SHP77 (cell line): ENCODE measurements around the gene C2orf72.
"Not testable (repeated sequence)": the region's sequence is repeated elsewhere in the genome, so short reads cannot be mapped to it uniquely, and the experiment has no call there.

ENCODE experiments used
- DNase-seq, 2 experiments: peaks; one replicate each; lab custom pipeline; 2025; lab: John Stamatoyannopoulos, UW

C2orf72 gene

DNA sequence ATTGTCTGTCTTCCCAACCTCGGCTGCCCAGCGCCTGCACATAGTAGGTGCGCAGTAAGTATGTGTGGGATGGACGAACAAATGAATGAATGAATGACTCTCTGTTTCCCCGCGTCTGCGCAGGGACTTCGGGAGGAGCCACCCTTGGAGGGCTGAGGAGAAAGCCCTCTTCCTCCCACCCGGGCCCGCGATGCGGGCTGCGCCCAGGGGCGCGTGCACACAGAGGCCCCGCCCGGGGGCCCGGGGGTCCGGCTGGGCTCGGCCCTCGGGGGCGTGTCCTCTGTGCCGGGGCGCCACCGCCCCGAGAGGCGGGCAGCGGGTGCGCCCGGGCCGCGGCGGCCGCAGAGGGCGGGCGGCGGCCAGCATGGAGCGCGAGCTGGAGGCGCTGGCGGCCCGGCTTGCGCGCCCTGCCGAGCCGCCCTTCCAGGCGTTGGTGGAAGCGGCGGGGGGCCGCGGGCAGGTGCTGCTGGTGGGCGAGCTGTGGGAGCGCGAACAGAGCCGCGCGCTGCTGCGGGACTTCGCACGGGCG lies at the start of gene C2orf72:
Gene C2orf72, plus strand, starts transcription at position 322 of the 529 bp plus-strand sequence. Its CDS starts 43 bp downstream, at position 365.
- DNase-seq = no peak

DNA sequence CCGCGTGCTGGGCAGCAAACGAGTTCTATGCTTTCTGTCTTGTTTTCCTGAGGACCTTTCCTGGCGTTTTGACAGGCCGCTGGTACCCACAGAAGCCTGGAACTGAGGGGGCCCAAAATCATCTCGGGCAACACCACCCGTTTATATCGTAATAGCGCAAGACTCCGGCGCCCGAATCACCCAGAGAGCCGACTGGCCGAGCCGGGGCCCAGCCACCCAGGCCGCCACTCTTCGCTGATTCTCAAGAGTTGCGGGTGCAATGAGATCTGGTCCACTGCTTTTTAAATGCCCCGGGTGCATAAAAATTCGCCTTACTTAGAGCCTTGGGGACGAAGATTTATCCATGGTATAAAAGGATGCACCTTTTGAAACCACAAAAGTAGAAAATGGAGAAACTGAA lies 47.6 kb upstream of the C2orf72 start:
- DNase-seq = no peak

DNA sequence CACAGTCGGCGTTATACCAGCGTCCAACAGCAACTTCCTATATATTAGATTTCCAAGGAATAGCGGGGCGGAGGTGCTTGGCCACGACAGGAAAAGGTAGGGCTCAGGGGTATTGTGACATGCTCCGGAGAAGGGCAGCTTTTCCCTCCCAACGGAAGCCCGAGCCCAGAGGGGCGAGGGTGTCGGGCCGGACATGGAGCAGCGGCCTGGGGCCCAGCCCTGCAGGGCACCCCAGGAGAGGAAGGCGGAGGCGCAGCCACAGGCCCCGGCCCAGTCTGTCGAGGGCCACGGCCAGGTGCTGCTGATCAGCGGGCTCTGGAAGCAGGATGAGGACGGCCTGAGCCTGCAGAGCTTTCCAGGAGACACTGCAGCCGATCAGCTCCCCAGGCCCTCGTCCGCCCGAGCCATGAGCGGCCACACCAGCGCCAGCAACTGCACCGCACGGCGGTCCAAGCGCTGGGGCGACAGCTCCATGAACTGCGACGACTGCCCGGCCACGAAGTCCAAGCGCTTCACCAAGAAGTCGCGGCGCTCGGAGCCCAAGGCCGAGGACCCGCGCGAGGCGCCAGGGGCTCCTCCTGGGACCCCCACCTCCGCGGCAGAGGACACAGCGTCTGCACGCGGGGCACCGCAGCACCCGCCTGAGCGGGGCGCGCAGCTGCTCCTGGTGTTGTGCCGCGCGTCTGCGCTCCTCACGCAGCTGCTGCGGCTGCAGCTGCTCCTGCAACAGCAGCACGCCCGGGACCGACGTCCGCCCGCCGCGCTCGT lies 47.0 kb upstream of the C2orf72 start:
- no peak for DNase-seq

DNA sequence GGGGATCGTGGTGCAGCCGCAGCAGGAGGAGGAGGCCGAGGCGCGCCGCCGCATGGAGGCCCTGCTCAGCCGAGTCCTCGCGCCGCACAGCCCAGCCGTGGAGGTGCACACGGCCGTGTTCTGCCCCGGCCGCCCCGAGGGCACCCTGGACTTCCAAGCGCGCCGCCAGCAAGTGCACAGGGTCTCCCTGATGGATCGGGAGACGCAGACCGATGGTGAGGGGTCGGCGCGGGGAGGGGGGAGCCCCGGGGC lies 46.5 kb upstream of the C2orf72 start:
- DNase-seq = no peak

DNA sequence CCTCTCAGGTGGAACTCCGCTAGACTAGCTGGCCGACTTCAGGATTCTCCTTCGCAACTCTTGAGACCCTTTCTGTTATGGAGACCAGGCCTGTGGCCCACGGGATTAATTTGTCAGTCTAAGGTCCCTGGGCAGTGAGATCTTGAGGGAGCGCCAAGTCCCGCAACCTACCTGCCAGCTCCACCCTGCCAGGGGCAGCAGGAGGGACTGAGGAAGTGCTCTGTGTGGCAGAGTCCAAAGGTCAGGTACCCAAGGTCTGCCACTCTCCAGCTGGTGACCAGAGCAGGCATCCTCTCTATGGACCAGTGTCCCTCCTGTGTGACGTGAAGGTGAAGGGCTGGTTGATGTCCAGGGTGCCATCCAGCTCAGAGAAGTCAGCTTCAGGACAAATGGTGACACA lies 45.7 kb upstream of the C2orf72 start:
- no peak for DNase-seq

DNA sequence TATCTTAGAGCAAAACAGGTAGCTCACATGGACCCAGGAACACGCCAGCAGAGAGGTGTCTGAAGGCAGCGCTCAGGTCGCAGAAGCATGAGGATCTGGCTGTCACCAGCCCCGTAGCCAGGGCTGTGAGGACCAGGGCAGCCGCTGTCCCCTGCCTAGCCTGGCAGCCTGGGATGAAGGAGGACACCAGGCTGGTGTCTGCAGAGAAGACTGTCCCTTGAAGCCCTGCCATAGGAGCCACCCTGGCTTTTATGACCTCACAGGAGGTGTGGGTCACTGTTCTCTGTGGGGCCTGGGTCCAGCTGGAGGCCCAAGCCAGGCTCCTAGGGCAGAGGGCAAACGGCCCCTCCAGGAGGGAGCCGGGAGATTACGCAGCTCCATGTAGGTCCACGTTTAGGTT lies 41.5 kb upstream of the C2orf72 start, which contains the start of gene SPATA3:
Gene SPATA3, plus strand, starts transcription at position 301 of the 400 bp plus-strand sequence. CDS start 113 bp downstream, outside the sequence.
- DNase-seq = no peak

DNA sequence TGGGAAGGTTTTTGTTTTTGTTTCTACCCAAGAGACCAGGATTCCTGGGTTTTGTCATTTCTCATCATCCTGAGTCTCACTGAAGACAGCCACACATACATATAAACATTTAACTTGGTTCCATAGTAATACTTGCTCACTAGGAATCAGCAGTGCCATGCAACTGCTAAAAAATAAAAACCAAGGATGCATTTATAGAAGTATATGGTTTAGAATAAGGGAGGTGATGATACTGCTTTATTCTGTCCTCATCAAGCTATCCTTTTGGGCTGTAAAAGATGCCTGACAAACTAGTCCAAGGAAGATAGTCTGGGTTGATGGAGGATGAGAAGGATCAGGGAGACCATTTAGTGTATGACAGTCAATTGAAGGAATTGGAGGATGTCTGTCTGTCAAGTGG lies 40.7 kb upstream of the C2orf72 start:
- no peak for DNase-seq

DNA sequence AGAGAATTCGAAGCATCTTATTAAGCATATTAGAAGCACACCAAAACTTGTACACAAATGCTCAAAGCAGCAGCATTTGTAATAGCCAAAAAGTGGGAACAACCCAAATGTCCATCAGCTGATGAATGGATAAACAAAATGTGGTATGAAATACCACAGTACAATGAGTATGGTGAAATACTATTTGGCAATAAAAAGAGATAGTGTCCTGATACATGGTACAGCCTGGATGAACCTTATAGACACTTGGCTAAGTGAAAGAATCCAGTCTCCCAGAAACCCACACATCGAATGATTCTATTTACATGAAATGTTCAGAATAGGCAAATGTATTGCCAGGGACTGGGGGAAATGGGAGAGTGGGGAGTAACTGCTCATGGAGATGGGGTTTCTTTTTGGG lies 38.4 kb upstream of the C2orf72 start:
- DNase-seq = no peak

DNA sequence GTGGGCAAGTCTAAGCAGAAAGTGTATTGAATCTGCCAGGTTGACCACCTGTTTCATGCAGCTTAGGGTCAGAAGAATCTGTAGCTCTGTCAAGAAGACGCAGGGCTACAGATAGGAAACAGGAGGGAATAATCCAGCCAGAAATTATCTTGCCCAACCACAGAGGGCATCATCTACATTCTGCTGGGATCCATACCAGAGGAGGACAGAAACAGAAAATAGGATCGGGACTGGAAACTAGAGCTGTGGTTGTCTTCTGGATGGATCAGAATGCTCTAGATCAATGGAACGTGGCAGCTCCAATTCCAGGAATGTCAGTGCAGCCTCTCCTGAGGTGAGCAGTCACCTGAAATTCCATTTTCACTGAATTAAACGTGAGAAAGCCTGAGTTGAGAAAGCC lies 37.8 kb upstream of the C2orf72 start:
- no peak for DNase-seq

DNA sequence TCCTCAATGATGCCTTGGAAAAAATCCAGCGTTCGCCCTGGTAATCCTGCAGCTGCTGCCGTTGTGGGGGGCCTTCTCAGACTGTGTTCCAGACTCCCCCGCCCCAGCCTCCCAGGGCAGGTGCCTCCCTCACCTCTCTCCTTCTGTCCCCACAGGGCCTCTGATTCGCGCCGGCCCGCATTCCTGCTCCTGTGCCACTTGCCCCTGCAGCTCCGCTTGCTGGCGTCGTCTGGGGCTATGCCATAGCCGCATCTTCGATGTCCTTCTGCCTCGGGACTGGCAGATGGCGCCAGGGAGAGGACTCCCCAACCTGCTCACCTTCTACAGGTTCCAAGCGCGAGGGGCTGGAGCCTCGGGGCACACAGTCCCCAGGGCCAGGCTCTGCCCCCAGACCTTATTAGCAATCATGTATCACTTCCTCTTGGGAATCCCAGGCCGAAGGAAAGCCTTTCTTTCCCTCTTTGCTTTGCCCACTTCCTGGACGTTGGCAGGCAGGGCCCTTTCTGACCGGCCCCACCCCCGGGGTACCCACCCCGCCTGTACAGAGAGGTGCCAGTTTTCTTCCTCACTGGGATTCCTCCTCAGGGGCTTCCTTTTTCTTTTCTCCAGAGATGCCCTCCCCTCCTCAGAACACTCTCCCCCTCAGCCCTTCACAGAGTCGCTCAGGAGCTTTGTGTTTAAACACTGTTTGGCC lies 37.0 kb upstream of the C2orf72 start:
- DNase-seq = no peak

DNA sequence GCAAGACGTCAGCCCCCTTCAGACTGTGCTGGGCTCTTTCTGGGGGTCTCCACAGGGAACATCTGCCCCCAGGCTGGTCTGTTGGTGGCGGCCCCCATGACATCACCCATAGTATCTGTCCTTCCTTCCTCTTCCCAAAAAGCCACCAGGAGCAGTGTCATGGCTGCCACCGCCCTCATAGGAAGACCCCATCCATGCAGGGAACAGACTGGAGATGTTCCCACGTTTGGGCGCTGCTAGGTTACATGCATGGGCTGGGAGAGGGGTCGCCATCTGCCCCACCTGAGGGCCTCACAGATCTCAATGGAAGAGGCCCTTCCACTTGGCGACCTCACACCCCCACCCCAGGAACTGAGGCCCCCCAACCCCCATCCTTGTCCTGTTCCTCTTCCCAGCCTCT lies 36.3 kb upstream of the C2orf72 start:
- DNase-seq = no peak

DNA sequence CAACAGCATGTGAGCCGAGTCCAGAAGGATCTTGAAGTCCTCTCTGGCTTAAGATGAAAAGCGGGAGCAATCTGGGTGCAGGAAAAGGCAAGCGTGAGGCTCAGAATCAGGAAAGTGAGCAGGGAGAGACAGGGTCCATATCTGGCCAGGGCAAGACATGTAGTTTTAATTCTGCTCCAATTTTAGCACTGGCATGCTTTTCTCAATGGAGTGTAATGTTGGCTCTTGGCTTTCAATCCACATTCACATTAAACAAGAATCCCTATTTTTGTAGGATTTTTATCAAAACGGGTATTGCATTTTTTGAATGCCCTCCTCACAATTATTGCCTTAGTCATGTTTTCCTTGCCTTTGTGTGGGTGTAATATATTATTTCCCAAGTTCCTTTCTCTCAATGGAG lies 35.4 kb upstream of the C2orf72 start:
- DNase-seq = no peak

DNA sequence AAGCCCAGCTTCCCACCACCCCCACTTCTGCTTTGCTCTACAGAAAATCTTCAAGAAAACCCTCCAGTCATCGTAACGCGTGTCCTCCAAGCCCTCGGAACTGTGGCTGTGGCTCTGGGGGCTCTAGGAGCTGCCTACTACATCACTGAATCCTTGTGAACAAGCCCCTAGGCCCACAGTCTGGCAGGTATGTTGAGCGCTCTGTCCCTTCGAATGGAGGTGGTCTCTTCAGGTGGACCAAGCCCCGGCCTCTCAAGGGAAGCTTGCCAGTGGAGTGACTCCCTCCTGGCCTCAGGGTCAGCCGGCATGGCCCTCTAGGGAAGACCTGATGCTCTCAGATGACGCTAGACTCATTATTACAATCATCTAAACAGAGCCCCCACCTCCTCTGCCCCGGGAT lies 34.7 kb upstream of the C2orf72 start:
- no peak for DNase-seq

DNA sequence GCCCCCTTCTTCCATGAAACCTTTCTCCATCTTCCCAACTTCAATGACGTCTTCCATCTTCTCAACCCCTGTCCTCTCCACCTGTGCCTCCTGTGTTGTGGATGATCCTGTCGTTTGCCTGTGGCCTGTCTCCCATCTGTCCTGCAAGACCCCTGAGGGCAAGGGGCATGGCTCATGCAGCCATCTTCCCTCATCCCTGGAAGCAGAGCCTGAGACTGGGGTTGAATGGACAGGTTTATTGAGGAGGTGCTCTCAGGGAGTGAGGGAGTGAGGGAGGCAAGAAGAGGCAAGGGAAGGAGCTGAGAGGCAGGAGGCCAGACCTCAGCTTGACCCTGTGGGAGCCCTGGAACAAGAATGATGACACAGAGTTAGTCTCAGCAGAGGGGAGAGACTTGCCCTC lies 34.1 kb upstream of the C2orf72 start:
- DNase-seq = no peak

DNA sequence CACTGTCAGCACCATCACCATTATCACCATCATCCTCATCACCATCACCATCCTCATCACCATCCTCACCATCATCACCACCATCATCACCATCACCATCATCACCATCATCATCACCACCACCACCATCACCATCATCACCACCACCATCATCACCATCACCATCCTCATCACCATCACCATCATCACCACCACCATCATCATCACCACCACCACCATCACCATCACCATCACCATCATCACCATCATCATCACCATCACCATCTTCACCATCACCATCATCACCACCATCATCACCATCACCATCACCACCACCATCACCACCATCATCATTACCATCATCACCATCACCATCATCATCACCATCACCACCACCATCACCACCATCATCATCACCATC lies 32.4 kb upstream of the C2orf72 start:
- DNase-seq = not testable (repeated sequence)

DNA sequence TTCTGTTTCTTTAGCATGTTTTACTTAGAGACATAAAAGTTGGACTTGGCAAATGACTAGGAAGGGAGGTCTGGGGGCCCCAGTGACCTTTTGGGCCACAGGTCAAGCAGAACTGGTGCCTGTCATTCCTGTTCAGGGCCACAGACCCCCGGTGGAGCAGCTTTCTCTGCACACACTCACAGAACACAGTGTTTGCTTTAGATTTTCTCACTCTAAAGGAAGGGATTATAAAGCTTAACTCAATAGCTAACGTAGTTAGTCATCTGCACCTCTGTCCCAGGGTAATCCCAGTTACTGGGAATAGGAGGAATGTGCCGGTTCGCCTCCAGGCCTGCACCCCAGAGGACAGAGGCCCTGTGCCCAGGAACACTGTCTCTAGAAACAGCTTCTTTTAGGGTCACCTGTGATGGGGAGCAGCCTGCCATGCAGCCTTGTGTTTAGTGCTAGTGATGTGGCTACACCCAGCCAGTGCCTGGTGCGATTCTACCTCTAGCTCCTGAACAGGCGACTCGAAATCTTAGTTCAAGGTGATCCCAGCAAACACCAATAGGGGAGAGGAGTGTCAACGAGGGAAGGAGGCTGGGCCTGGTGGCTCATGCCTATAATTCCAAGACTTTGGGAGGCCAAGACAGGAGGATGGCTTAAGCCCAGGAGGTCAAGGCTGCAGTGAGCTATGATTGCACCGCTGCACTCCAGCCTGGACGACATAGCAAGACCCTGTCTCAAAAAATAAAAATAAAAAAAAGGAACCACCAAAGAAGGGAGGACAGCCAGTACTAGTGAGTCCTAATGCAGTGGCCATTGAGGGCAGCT lies 29.8 kb upstream of the C2orf72 start:
- no peak for DNase-seq

DNA sequence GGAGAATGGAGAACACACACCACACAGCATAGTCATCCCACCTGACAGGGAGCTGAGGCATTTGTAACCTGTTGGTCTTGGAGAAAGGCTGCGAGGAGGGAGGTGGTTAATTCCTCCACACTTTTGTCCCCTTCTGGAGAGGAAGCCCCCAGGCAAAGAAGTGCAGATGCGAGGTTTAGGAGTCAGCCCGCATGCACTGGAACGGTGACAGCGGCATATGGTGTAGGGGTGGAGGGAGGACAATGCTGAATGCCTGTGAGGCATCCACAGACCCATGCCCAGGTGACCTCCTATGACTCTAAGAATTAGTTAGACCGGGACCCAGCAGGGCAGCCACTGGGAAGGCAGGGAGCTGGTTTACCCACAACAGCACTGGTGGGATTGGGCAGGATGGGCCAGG lies 29.2 kb upstream of the C2orf72 start:
- no peak for DNase-seq

DNA sequence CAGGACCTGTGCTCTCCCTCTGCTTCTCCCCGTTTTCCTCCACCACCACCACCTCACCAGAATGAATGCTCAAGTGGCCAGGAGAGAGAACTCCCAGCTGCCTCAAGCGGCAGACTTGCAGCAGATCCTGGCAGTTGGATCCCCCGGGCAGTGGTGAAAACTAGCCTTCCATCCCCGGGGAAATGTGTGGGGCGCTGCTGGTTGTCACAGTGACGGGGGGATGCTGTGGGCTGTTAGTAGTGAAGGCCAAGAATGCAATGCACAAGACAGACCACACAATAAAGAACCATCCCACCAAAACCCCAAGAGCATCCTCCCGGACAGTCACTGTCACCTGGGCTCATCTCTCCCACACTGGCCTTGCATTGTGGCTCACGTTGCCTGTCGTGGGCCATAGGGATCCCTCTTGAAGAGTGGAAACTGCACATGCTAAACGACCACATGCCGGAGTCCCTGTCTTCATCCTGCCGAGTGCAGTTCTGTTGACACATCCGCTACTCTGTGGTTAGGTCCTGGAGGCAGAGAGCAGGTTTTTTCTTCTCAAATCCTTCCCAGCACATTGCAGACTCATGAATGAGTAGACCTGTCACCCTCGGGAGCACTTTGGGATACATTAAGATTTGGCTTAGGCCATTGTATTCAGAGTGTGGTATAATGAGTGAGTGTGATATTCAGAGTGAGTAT lies 27.9 kb upstream of the C2orf72 start:
- no peak for DNase-seq

DNA sequence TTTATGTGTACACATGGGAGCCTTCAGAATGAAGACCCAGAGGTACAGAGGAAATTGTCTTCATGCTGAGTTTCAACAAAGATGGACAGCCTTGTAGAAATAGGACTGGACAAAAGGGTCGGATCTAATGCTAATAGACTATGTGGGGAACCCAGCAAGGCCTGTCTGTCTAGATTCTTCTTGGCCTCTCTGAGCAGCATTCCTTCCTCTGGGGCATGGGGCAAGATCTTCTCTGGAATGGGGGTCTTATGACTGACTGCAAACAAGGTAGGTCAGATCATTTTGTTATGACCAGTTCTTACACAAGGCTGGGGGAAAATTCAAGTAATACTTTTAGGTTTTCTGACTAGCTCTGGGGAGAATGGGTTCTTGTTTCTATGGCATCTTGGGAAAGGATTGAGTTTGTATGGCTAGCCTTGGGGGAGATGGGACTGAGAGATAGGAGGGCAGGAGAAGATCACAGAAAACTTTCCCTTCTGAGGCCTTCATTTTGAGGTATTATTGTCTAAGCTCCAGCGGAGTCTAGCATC lies 27.1 kb upstream of the C2orf72 start:
- no peak for DNase-seq

DNA sequence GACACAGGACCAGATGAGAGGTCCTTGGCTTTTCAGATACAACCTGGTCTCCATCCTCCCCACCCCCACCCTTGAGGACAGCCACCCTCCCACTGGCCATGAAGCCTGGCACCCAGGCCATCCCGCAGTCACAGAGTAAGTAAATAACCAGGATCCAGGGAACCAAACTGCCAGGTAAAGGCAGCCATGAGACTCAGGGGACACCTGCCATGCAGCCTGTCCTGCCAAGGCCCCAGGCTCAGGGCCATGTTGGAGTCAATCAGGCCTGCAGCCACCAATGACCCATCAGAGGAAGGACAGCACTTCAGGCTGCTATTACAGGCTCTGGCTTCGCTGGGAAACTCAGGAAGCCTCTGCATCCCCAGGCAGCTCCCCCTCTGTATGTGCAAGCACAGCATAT lies 25.8 kb upstream of the C2orf72 start:
- no peak for DNase-seq

DNA sequence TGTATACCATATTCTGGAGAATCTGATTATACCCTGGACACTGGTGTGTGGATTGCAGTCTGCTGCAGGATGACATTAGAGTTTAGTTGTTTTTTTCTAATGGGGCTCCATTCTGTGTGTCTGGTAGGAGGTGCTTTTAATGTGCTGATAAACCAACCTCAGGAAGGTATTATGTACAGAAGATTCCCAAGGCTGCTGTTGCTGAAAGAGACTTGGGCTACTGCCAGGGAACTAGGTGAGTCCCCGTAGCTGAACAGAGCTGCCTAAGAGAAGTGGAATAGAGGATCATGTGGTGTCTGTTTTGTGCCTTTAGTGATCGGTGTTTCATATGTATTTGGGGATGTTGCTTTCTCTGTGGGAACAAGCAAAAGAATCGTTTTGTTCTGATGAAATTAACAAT lies 24.9 kb upstream of the C2orf72 start:
- no peak for DNase-seq

DNA sequence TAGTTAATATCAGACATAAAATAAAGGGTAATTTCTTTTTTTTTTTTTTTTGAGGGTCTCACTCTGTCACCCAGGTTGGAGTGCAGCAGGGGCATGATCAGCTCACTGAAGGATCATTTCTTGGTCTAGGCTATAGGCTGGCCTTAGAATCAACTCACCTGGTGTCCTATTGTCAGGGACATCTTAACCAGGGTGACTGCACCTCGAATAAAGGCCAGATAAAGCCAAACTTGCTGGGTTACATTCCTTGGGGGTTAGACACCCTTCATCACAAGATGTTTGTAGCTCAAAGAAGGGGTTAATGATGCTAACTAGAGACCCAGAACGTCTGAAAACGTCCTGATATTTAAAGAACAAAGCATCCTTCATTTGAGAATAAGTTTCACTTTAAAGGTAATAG lies 23.5 kb upstream of the C2orf72 start:
- no peak for DNase-seq
